Transverse colon (tissue), 3 donors: ENCODE results near the gene LAMB2.

Experiments used
- POLR2A ChIP-seq: fragments of 450-650 bp; IDR thresholded peaks from one replicate; pipeline ENCODE4 v1.6.1; 2016; ENCODE audit warnings: antibody characterized with exemption, mild to moderate bottlenecking, moderate library complexity
- TF ChIP-seq, protein P1 (sequence below), 5 experiments: fragments of 200-600 bp in 3 of 5; fragments of 450-650 bp in 2 of 5; sonication (generic) in 3 of 5; IDR thresholded peaks; 1 replicate in 2 of 5; 2 replicates in 3 of 5; pipeline ENCODE4 v1.5.1; 2016 to 2017; ENCODE audit warnings: antibody characterized with exemption in 5 of 5, inconsistent platforms in 3 of 5, mild to moderate bottlenecking in 2 of 5, moderate library complexity in 1 of 5

DNA sequence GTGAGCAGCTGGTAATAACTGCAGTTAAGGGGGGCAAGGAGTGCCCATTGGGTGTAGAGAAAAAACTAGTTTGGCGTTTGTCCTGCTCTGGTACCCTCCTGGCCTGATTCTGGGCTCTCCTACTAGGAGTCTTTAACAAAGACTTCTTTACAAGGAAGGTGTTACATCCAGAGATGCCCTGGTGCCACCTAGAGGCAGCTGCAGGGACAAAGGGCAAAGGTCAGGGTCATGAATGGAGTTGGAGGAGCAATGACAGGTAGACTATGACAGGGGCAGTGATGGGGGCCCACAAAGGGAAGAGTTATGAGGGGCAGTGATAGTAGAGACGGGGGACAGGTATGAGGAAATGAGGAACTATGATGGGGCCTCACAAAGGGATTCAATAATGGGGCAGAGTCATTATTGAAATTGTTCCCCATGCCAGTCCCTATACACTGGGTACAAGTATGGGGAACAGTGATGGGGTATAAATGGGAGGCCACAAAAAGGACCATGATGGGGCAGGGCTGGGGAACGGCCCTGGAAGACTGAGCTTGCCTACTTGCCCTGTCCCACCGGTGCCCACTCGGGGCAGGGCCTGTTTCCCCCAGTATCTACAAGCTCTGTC lies 25.4 kb upstream of the LAMB2 start:
- no peak for TF ChIP-seq POLR2A
- TF ChIP-seq, protein P1, sequence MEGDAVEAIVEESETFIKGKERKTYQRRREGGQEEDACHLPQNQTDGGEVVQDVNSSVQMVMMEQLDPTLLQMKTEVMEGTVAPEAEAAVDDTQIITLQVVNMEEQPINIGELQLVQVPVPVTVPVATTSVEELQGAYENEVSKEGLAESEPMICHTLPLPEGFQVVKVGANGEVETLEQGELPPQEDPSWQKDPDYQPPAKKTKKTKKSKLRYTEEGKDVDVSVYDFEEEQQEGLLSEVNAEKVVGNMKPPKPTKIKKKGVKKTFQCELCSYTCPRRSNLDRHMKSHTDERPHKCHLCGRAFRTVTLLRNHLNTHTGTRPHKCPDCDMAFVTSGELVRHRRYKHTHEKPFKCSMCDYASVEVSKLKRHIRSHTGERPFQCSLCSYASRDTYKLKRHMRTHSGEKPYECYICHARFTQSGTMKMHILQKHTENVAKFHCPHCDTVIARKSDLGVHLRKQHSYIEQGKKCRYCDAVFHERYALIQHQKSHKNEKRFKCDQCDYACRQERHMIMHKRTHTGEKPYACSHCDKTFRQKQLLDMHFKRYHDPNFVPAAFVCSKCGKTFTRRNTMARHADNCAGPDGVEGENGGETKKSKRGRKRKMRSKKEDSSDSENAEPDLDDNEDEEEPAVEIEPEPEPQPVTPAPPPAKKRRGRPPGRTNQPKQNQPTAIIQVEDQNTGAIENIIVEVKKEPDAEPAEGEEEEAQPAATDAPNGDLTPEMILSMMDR (IDR thresholded peaks at IDR 0.05) = peak; percentile 9 to 57 (median 32)
